Fibroblast of the aortic adventitia (primary cell): ENCODE measurements around the gene STARD3. TPM values are rescaled to one million over a fixed set of nuclear protein-coding genes. Genes with fewer than 3 reads are reported as not detected.

Experiments used
- DNase-seq: peaks from one replicate; pipeline ENCODE4 v3.0.0-alpha.2; 2010; ENCODE audit warnings: low read depth
- H3K4me3 ChIP-seq: 2 replicates; pipeline ENCODE4 v1.5.1; 2011; ENCODE audit warnings: low read depth, mild to moderate bottlenecking, control low read depth, low read length, moderate library complexity
- CTCF ChIP-seq: IDR thresholded peaks from 2 replicates; pipeline ENCODE4 v1.5.1; 2011; ENCODE audit warnings: mild to moderate bottlenecking, low read length, control low read depth, inconsistent platforms; ENCODE audit not compliant: insufficient read depth
- total RNA-seq: library from RNA; depleted of rRNA; stranded (reverse); fragments of >200 nt; gene quantifications from 2 replicates; pipeline ENCODE4 v1.2.3, GENCODE V29; 2012; ENCODE audit warnings: low replicate concordance

The STARD3 gene
- total RNA-seq, 1 donor, result 20.8 TPM

DNA sequence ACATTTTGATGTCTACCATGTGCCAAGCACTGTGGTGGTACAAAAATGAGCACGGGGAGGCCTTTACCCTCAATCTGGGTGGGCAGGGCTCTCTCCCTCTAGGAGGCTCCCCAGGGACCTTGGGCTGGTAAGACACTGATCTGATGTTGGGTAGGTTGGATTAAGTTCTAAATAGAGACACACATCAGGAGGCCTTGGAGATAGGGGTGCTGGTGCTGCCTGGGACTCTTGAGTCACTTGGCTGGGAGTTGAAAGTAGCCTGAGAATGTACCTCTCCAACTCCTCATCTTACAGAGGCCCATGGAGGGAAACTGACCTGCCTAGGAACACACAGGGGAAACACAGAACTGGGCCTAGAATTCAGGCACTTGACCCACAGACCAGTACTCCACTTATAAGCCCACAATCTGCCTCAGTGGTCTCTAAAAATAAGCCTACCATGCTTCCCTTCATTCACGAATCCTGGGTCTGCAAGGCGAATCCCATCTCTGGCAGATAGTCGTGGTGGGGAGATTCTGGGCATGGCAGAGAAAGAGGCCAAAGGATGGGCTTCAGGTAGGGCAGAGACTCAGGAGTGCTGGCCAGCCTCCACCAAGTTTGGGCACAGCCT, 27.4 kb upstream of the STARD3 start:
- TF ChIP-seq CTCF, result no peak
- H3K4me3 ChIP-seq, result no peak overlapping the region
- DNase-seq, result no peak

DNA sequence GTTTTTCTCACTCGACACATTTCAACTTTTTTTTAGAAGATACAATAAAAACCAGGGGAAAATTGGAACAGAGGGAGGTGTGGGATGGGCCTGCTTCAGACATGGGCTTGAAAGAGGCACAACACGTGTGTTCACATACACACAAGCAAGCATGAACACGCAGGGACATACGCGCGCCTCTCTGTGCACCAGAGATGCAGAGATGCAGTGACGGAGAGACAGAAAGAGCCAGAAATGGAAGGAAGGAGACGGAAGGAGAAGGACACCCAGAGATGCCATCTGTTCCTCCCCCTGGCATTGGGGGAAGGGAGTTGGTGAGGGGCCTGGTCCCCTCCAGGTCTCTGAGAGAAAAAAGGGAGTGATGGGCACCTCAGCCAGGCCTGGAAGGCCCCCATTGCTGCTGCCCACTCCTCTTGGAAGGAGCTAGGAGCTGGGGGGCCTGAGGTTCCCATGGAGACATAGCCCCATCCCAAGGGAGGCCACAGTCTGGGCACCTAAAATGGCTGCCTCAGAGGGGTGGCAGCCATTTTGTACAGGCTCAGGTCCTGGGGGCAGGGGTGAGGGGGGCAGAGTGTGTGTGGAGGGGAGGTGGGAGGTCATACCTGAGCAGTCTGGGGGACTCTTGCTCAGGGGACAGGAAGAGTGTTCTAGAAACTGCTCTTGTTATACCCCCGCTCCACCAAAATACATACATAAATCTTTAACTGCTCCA, 25.4 kb upstream of the STARD3 start:
- no peak overlapping the region for H3K4me3 ChIP-seq
- DNase-seq, result no peak
- TF ChIP-seq CTCF, result no peak

- no peak for DNase-seq
- no peak for TF ChIP-seq CTCF
- no peak overlapping the region for H3K4me3 ChIP-seq
These were observed 24.6 kb upstream of the STARD3 start for GRCh38 chr17:39612291-39612894.

GRCh38 chr17:39612935-39613464, 23.9 kb upstream of the STARD3 start:
- TF ChIP-seq CTCF, result no peak
- DNase-seq, result no peak
- H3K4me3 ChIP-seq, result no peak overlapping the region

DNA sequence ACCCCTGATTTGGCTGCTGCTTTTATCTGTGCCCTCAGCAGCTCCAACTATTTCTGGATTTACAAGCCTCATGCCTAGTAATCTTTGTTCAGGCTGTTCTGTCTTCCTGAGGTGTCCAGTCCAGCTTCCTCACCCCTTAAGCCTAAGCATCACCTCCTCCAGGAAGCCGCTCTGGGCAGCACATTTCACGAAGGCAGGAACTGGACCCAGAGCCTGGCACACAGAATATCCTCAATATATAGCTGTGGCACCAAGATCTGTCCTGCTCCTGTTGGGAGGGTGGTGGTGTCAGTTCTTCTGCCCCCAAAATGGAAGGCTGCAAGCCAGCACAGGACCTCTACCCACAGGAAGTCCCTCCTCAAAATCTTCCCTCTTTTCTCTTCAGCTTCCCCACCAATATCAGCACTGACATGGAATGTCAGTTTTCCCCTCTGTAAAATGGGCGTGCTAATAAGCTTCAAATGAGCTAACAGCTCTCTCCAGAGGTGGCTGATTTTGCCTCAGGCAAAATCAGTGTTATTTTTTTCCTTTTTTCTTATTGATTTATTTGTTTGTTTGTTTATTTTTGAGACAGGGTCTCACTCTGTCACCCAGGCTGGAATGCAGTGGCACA, 22.3 kb upstream of the STARD3 start:
- no peak overlapping the region for H3K4me3 ChIP-seq
- DNase-seq, result no peak
- TF ChIP-seq CTCF, result no peak

DNA sequence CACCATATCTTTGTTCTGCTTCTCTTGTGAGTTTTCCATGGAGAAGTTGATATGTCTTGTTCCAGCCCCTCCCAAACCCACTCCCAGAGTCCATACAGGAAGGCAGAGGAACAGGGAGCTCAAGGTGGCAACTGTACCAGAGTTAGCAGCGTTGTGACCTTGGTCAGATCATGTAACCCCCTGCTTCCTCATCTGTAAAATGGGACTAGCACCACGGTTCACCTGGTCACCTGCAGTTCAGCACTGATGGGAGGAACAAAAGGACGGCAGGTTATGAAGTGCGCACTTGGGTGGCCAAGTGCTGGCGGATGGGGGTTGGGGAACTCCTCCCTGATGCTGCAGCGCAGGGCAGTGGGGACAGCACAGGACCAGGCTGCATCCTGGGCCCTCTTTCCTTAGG, 21.5 kb upstream of the STARD3 start:
- TF ChIP-seq CTCF, result no peak
- no peak overlapping the region for H3K4me3 ChIP-seq
- no peak for DNase-seq
